CD4-positive, alpha-beta T cell (primary cell): ENCODE measurements around the gene LIN28B. TPM values are rescaled to one million over a fixed set of nuclear protein-coding genes. Genes with fewer than 3 reads are reported as not detected.
"Not testable (repeated sequence)": the region's sequence is repeated elsewhere in the genome, so short reads cannot be mapped to it uniquely, and the experiment has no call there.

Experiments used
- ATAC-seq: fragments of 200-7000 bp; cut with Tn5 transposase; one replicate; pipeline ENCODE4 v1.10.0; 2022; ENCODE audit warnings: mild to moderate bottlenecking; ENCODE audit not compliant: poor library complexity
- CTCF ChIA-PET: fragments of 350-600 bp; sonication (Branson Sonifier 250); formaldehyde crosslinking; loops from one replicate; lab custom pipeline; 2021; ENCODE audit warnings: antibody characterized with exemption, inconsistent platforms; lab: Charles Lee
- POLR2A ChIA-PET: fragments of 350-600 bp; sonication (Branson Sonifier 250); formaldehyde crosslinking; loops from one replicate; lab custom pipeline; 2021; ENCODE audit warnings: antibody characterized with exemption, inconsistent platforms; lab: Charles Lee
- DNase-seq, 14 experiments: peaks; one replicate each; pipeline ENCODE4 v3.0.0-alpha.2; 2013 to 2020; ENCODE audit warnings: mixed read lengths in 2 of 14
- H3K27ac ChIP-seq, 2 donors: one replicate each; pipeline versions ENCODE4 v1.5.1 to v1.7.0; 2013; ENCODE audit warnings: low read length in 2 of 2, low read depth in 1 of 2, mild to moderate bottlenecking in 1 of 2
- H3K27me3 ChIP-seq, 2 experiments: 1 replicate in 1 of 2; 2 replicates in 1 of 2; pipeline versions ENCODE4 v1.6.1 to v1.7.0; 2013; ENCODE audit warnings: low read length in 2 of 2, control low read depth in 1 of 2, mild to moderate bottlenecking in 1 of 2, moderate library complexity in 1 of 2; ENCODE audit not compliant: insufficient read depth in 2 of 2, control insufficient read depth in 1 of 2
- H3K36me3 ChIP-seq: one replicate; pipeline ENCODE4 v1.6.1; 2013; ENCODE audit warnings: low read length, control low read depth; ENCODE audit not compliant: insufficient read depth
- H3K4me1 ChIP-seq: one replicate; pipeline ENCODE4 v1.6.1; 2013; ENCODE audit warnings: low read length, control low read depth; ENCODE audit not compliant: insufficient read depth
- H3K4me3 ChIP-seq: one replicate; pipeline ENCODE4 v1.5.1; 2013; ENCODE audit warnings: mild to moderate bottlenecking, low read length, moderate library complexity
- H3K9me3 ChIP-seq, 2 experiments: 1 replicate in 1 of 2; 2 replicates in 1 of 2; pipeline versions ENCODE4 v1.6.1 to v1.7.0; 2013; ENCODE audit warnings: low read length in 2 of 2, mild to moderate bottlenecking in 2 of 2, control low read depth in 1 of 2, moderate library complexity in 1 of 2; ENCODE audit not compliant: control insufficient read depth in 1 of 2, insufficient read depth in 1 of 2
- H3K27ac Mint-ChIP-seq: one replicate; pipeline ENCODE4 v1.8.0; 2020; ENCODE audit warnings: mixed read lengths
- H3K27me3 Mint-ChIP-seq: one replicate; pipeline ENCODE4 v1.8.0; 2021; ENCODE audit warnings: mixed read lengths
- H3K36me3 Mint-ChIP-seq: one replicate; pipeline ENCODE4 v1.8.0; 2021; ENCODE audit warnings: low read depth, mixed read lengths
- H3K4me1 Mint-ChIP-seq: one replicate; pipeline ENCODE4 v1.8.0; 2021; ENCODE audit warnings: low read depth, mixed read lengths
- H3K4me3 Mint-ChIP-seq: one replicate; pipeline ENCODE4 v1.8.0; 2020; ENCODE audit warnings: mild to moderate bottlenecking, mixed read lengths
- H3K9me3 Mint-ChIP-seq: one replicate; pipeline ENCODE4 v1.8.0; 2020; ENCODE audit warnings: mixed read lengths
- intact Hi-C, 2 experiments: fragments of 100-400 bp; cut with DNase I in 1 of 2; cut with micrococcal nuclease in 1 of 2; formaldehyde crosslinking; loops; one replicate each; pipeline versions ENCODE4 v1.15.1 to v1.9.0; 2023 to 2025; cut with DNase I, micrococcal nuclease
- total RNA-seq, 174 experiments: library from RNA in 2 of 174; stranded (reverse) in 2 of 174; gene quantifications; one replicate each; pipeline ENCODE4 v1.2.3 and lab custom pipeline; 2021 to 2026
- TF ChIP-seq, protein P1 (sequence below): fragments of 200-600 bp; IDR thresholded peaks from one replicate; pipeline ENCODE4 v1.8.0; 2022; ENCODE audit warnings: antibody characterized with exemption, mild to moderate bottlenecking

LIN28B gene
- total RNA-seq, 2 experiments from 2014 or later: not detected

- Histone ChIP-seq H3K27me3 (peaks cover 21 to 64% of the 10 kb centered on the region in 2 experiments), H3K36me3 (no peaks in the 10 kb centered on the region), H3K4me3 (no peak overlapping the region), H3K27ac (no peak overlapping the region), H3K9me3 (peaks cover 0 to 11% of the 10 kb centered on the region in 2 experiments), H3K4me1 (no peaks in the 10 kb centered on the region)
- ChIA-PET POLR2A (no interaction called here), CTCF (no interaction called here)
- Mint-ChIP-seq H3K36me3 (no peaks in the 10 kb centered on the region), H3K27ac (no peak overlapping the region), H3K4me1 (no peaks in the 10 kb centered on the region), H3K4me3 (no peak overlapping the region), H3K9me3 (peaks cover 3% of the 10 kb centered on the region), H3K27me3 (peaks cover 53% of the 10 kb centered on the region)
- no peak for DNase-seq
- TF ChIP-seq, protein P1, sequence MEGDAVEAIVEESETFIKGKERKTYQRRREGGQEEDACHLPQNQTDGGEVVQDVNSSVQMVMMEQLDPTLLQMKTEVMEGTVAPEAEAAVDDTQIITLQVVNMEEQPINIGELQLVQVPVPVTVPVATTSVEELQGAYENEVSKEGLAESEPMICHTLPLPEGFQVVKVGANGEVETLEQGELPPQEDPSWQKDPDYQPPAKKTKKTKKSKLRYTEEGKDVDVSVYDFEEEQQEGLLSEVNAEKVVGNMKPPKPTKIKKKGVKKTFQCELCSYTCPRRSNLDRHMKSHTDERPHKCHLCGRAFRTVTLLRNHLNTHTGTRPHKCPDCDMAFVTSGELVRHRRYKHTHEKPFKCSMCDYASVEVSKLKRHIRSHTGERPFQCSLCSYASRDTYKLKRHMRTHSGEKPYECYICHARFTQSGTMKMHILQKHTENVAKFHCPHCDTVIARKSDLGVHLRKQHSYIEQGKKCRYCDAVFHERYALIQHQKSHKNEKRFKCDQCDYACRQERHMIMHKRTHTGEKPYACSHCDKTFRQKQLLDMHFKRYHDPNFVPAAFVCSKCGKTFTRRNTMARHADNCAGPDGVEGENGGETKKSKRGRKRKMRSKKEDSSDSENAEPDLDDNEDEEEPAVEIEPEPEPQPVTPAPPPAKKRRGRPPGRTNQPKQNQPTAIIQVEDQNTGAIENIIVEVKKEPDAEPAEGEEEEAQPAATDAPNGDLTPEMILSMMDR: no peak
- intact Hi-C loops: no loop called here
- no peak for ATAC-seq
Measured at GRCh38 chr6:104949206-104949605, 7.7 kb upstream of the LIN28B start.

DNA sequence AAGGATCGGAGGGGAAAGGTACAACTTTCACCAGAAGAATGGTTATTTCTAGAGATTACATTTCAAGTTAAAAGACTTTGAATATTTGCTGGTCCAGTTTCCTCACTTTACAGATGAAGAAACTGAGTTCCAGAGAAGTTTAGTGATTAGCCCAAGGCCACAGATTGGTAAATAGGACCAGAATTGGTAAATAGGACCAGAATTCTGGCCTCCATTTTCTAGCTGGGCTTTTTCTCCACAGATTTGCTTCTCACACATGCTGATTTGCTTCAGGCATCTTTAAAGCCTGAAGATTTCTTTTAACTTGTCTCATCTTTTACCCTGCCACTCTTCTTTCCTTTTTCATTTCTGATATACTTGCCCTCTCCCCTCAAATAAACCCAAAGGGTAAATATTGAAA lies 5.2 kb upstream of the LIN28B start:
- no peak overlapping the region for H3K4me3 ChIP-seq
- no peaks in the 10 kb centered on the region for H3K4me1 ChIP-seq
- intact Hi-C loops: no loop called here
- Mint-ChIP-seq H3K27ac (no peak overlapping the region), H3K36me3 (no peaks in the 10 kb centered on the region), H3K27me3 (peaks cover 73% of the 10 kb centered on the region), H3K4me1 (peaks cover 1% of the 10 kb centered on the region), H3K4me3 (no peak overlapping the region), H3K9me3 (peaks cover 3% of the 10 kb centered on the region)
- TF ChIP-seq, protein P1: no peak
- no peaks in the 10 kb centered on the region for H3K36me3 ChIP-seq
- ChIA-PET CTCF (no interaction called here), POLR2A (no interaction called here)
- peaks cover 3 to 16% of the 10 kb centered on the region in 2 experiments for H3K9me3 ChIP-seq
- H3K27ac ChIP-seq: no peak overlapping the region
- DNase-seq: no peak
- peaks cover 38 to 75% of the 10 kb centered on the region in 2 experiments for H3K27me3 ChIP-seq
- no peak for ATAC-seq

DNA sequence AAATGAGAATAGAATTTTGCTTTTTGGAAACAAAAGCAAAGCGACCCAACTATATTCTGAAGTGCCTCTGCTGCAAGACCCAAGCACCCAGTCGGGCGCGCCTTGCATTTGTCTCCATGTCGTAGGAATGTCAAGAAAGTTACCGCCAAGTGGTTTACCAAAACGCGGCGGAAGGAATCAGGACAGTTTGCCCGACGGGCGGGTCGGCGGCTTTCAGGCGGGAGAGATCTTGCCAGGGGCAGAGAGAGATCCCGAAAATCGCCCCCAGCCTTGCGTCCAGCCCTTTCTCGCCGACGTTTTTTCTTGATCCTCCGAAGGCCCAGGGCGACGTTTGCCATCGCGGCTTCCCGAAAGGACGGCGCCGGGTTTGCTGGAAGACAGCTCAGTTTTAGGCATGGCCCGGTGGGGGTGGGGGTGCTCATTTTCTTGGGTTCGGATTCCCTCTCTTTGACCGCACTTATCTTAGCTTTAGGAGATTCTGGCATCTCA lies 4.0 kb upstream of the LIN28B start:
- H3K9me3 ChIP-seq: peaks cover 3 to 18% of the 10 kb centered on the region in 2 experiments
- H3K36me3 ChIP-seq: no peaks in the 10 kb centered on the region
- Mint-ChIP-seq H3K27me3 (peaks cover 82% of the 10 kb centered on the region), H3K4me3 (no peak overlapping the region), H3K9me3 (peaks cover 3% of the 10 kb centered on the region), H3K36me3 (no peaks in the 10 kb centered on the region), H3K4me1 (peaks cover 6% of the 10 kb centered on the region), H3K27ac (no peak overlapping the region)
- ATAC-seq (no peak), DNase-seq (no peak)
- intact Hi-C loops: no loop called here
- ChIA-PET POLR2A (no interaction called here), CTCF (no interaction called here)
- TF ChIP-seq, protein P1: no peak
- no peaks in the 10 kb centered on the region for H3K4me1 ChIP-seq
- peaks cover 50 to 85% of the 10 kb centered on the region in 2 experiments for H3K27me3 ChIP-seq
- no peak overlapping the region for H3K4me3 ChIP-seq
- no peak overlapping the region for H3K27ac ChIP-seq

GRCh38 chr6:104953400-104954189 lies 3.3 kb upstream of the LIN28B start:
- H3K4me1 ChIP-seq, H3K27ac ChIP-seq, H3K9me3 Mint-ChIP-seq, DNase-seq, H3K4me3 Mint-ChIP-seq, ATAC-seq, CTCF ChIA-PET, H3K36me3 ChIP-seq, intact Hi-C loops, H3K4me1 Mint-ChIP-seq, H3K36me3 Mint-ChIP-seq, H3K4me3 ChIP-seq, POLR2A ChIA-PET, H3K27ac Mint-ChIP-seq: not testable (repeated sequence)
- peaks cover 3 to 19% of the 10 kb centered on the region in 2 experiments for H3K9me3 ChIP-seq
- H3K27me3 ChIP-seq: peaks cover 53 to 91% of the 10 kb centered on the region in 2 experiments
- peaks cover 88% of the 10 kb centered on the region for H3K27me3 Mint-ChIP-seq
